Endothelial cell (in vitro differentiated cells): ENCODE results near the gene FBLN5. TPM values are rescaled to one million over a fixed set of nuclear protein-coding genes. Genes with fewer than 3 reads are reported as not detected.

ENCODE experiments used
- DNase-seq: peaks from one replicate; pipeline ENCODE4 v3.0.0; 2021; ENCODE audit warnings: low spot score
- H3K27ac Mint-ChIP-seq: one replicate; pipeline ENCODE4 v1.8.0; 2021; ENCODE audit warnings: mixed read lengths, inconsistent platforms; ENCODE audit not compliant: unreplicated experiment
- H3K27me3 Mint-ChIP-seq: one replicate; pipeline ENCODE4 v1.8.0; 2021; ENCODE audit warnings: mild to moderate bottlenecking, moderate library complexity, mixed read lengths, inconsistent platforms; ENCODE audit not compliant: unreplicated experiment
- H3K36me3 Mint-ChIP-seq: one replicate; pipeline ENCODE4 v1.8.0; 2021; ENCODE audit warnings: mild to moderate bottlenecking, low read depth, mixed read lengths, inconsistent platforms; ENCODE audit not compliant: unreplicated experiment
- H3K4me1 Mint-ChIP-seq: one replicate; pipeline ENCODE4 v1.8.0; 2021; ENCODE audit warnings: mild to moderate bottlenecking, mixed read lengths, inconsistent platforms; ENCODE audit not compliant: unreplicated experiment
- H3K4me3 Mint-ChIP-seq: one replicate; pipeline ENCODE4 v1.8.0; 2021; ENCODE audit warnings: mild to moderate bottlenecking, mixed read lengths, inconsistent platforms; ENCODE audit not compliant: unreplicated experiment
- H3K9me3 Mint-ChIP-seq: one replicate; pipeline ENCODE4 v1.8.0; 2021; ENCODE audit warnings: mixed read lengths, inconsistent platforms; ENCODE audit not compliant: unreplicated experiment
- CTCF ChIP-seq: fragments of 200-600 bp; sonication (generic); IDR thresholded peaks from one replicate; pipeline ENCODE4 v1.5.0; 2021; ENCODE audit warnings: antibody characterized with exemption; ENCODE audit not compliant: unreplicated experiment
- total RNA-seq: library from RNA; stranded (reverse); fragmentation: NEBNext Ultra II Directional; extraction: Animal tissue kit (Norgen Biotek cat#: 25700); gene quantifications from one replicate; pipeline ENCODE4 v1.2.1, GENCODE V29; 2021; ENCODE audit not compliant: unreplicated experiment

The FBLN5 gene
- total RNA-seq, 1 donor from 2014 or later: 0.26 TPM

GRCh38 chr14:91961297-91962220 is 14.1 kb upstream of the FBLN5 start:
- H3K4me3 Mint-ChIP-seq: no peak overlapping the region
- no peaks in the 10 kb centered on the region for H3K9me3 Mint-ChIP-seq
- H3K27me3 Mint-ChIP-seq: no peaks in the 10 kb centered on the region
- no peak overlapping the region for H3K27ac Mint-ChIP-seq
- no peaks in the 10 kb centered on the region for H3K36me3 Mint-ChIP-seq
- no peak for DNase-seq
- no peaks in the 10 kb centered on the region for H3K4me1 Mint-ChIP-seq
- no peak for TF ChIP-seq CTCF

- no peaks in the 10 kb centered on the region for H3K27me3 Mint-ChIP-seq
- DNase-seq: no peak
- no peak for TF ChIP-seq CTCF
- H3K4me1 Mint-ChIP-seq: no peaks in the 10 kb centered on the region
- no peaks in the 10 kb centered on the region for H3K9me3 Mint-ChIP-seq
- no peak overlapping the region for H3K4me3 Mint-ChIP-seq
- H3K27ac Mint-ChIP-seq: no peak overlapping the region
- H3K36me3 Mint-ChIP-seq: no peaks in the 10 kb centered on the region
Measured at GRCh38 chr14:91957876-91958313, 10.4 kb upstream of the FBLN5 start.

GRCh38 chr14:91956616-91957015 is 9.1 kb upstream of the FBLN5 start:
- no peak overlapping the region for H3K27ac Mint-ChIP-seq
- H3K9me3 Mint-ChIP-seq: no peaks in the 10 kb centered on the region
- TF ChIP-seq CTCF: no peak
- H3K4me3 Mint-ChIP-seq: no peak overlapping the region
- no peaks in the 10 kb centered on the region for H3K36me3 Mint-ChIP-seq
- no peaks in the 10 kb centered on the region for H3K4me1 Mint-ChIP-seq
- H3K27me3 Mint-ChIP-seq: no peaks in the 10 kb centered on the region
- DNase-seq: no peak

- H3K27ac Mint-ChIP-seq: no peak overlapping the region
- H3K4me3 Mint-ChIP-seq: no peak overlapping the region
- no peaks in the 10 kb centered on the region for H3K27me3 Mint-ChIP-seq
- TF ChIP-seq CTCF: no peak
- no peaks in the 10 kb centered on the region for H3K4me1 Mint-ChIP-seq
- H3K36me3 Mint-ChIP-seq: no peaks in the 10 kb centered on the region
- H3K9me3 Mint-ChIP-seq: no peaks in the 10 kb centered on the region
- DNase-seq: no peak
Measured at GRCh38 chr14:91955168-91955567, 7.7 kb upstream of the FBLN5 start.

GRCh38 chr14:91953170-91953985 is 5.9 kb upstream of the FBLN5 start:
- Mint-ChIP-seq H3K4me3 (no peak overlapping the region), H3K9me3 (no peaks in the 10 kb centered on the region), H3K36me3 (no peaks in the 10 kb centered on the region), H3K27me3 (no peaks in the 10 kb centered on the region), H3K27ac (no peak overlapping the region), H3K4me1 (peaks cover under 1% of the 10 kb centered on the region)
- TF ChIP-seq CTCF: no peak
- no peak for DNase-seq
